GM21447 (cell line): ENCODE data around the gene NUMB.
"Not testable (repeated sequence)": the region's sequence is repeated elsewhere in the genome, so short reads cannot be mapped to it uniquely, and the experiment has no call there.

Experiments
- ATAC-seq: cut with Tn5 transposase; IDR thresholded peaks from one replicate; pipeline ENCODE4 v1.9.1; 2021; ENCODE audit not compliant: unreplicated experiment

NUMB gene

DNA sequence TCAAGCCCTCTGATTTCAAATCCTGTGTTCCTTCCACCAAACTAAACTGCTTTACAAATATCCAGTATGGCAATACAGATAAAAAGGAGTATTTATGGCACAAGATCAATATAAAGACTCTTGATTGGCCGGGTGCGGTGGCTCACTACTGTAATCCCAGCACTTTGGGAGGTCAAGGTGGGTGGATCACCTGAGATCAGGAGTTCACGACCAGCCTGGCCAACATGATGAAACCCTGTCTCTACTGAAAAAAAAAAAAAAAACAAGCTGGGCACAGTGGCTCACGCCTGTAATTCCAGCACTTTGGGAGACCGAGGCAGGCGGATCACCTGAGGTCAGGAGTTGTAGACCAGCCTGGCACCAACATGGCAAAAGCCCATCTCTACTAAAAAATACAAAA is 35.3 kb downstream of the NUMB start:
- not testable (repeated sequence) for ATAC-seq

DNA sequence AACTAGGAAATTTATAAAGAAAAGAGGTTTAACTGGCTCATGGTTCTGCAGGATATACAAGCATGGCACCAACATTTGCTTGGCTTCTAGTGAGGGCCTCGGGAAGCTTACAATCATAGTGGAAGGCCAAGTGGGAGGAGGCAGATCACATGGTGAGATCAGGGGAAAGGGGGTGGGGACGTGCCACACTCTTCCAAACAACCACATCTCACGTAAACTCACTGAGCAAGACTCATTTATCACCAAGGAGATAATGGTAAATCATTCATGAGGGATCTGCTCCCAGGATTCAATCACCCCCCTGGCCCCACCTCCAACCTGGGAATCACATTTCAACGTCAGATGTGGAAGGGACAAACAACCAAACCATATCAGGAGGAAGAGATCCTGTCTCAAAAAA is 35.8 kb downstream of the NUMB start:
- no peak for ATAC-seq

DNA sequence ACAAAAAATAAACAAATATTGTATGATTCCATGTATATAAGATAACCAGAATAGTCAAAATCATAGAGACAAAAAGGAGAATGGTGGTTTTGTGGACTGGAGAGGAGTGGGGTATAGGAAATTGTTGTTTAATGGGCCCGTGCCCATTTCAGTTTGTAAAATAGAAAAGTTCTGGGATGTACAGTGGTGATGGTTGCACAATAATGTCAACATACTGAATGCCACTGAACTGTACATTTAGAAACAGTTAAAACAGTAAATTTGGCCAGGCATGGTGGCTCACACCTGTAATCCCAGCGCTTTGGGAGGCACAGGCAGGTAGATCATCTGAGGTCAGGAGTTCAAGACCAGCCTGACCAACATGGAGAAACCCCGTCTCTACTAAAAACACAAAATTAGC is 40.1 kb downstream of the NUMB start:
- ATAC-seq = no peak

DNA sequence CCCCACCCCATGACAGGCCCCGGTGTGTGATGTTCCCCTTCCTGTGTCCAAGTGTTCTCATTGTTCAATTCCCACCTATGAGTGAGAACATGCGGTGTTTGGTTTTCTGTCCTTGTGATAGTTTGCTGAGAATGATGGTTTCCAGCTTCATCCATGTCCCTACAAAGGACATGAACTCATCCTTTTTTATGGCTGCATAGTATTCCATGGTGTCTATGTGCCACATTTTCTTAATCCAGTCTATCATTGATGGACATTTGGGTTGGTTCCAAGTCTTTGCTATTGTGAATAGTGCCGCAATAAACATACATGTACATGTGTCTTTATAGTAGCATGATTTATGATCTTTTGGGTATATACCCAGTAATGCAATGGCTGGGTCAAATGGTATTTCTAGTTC is 52.1 kb downstream of the NUMB start:
- not testable (repeated sequence) for ATAC-seq

DNA sequence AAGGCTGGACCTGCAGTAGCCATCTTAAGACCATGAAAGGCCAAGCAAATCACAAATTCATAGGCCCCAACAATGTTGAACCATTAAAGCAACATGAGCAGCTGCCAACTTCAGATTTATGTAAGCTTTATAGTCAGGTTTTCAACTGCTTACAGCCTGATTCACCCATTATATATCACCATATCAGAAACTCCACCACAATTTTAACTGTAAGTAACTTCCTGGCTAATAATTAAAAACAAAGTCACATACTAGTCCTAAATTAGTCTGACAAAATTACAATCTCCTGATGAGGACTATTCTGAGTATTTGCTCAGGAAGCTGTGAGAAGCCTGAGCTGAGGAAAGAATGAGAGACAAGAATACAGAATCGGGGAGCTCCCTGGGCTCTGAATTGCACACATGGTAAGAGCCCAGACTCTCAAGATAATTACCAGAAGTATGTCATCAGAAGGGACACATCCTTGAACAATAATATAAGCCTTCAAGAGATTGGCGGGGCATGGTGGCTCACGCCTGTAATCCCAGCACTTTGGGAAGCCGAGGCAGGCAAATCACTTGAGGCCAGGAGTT is 55.1 kb downstream of the NUMB start:
- no peak for ATAC-seq

DNA sequence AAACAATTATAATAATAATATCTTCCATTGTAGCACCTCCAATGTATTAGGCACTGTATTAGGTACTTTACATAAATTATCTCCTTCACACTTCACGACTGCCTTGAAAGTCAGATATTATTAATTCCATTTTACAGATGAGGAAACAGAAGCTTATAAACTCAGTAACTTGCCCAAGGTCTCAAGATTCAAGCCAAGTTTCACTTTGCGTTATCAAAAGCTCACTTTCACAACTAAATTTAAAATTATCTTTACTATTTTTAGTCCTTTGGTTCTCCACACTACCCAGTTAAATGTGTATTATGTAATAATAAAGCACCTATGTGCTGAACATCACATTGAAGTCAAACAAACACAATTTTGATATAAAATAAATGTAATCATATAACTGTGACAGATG is 55.8 kb downstream of the NUMB start:
- ATAC-seq = no peak

GRCh38 chr14:73397810-73398209 is 60.5 kb downstream of the NUMB start:
- ATAC-seq = no peak

DNA sequence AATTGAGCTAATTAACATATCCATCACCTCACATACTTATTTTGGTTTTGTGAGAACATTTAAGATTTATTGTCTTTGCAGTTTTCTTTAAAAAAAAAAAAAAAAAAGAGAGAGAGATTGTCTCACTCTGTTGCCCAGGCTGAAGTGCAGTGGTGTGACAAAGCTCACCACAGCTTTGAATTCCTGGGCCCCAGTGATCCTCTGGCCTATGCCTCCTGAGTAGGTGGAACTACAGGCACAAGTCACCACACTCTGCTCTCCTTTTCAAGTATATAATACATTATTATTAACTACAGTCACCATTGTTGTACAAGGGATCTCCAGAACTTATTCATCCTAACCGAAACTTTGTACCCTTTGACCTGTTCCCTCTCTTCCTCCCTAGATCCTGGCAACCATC is 64.0 kb downstream of the NUMB start:
- ATAC-seq = no peak

- no peak for ATAC-seq
These were observed 65.0 kb downstream of the NUMB start for GRCh38 chr14:73393375-73393774.

DNA sequence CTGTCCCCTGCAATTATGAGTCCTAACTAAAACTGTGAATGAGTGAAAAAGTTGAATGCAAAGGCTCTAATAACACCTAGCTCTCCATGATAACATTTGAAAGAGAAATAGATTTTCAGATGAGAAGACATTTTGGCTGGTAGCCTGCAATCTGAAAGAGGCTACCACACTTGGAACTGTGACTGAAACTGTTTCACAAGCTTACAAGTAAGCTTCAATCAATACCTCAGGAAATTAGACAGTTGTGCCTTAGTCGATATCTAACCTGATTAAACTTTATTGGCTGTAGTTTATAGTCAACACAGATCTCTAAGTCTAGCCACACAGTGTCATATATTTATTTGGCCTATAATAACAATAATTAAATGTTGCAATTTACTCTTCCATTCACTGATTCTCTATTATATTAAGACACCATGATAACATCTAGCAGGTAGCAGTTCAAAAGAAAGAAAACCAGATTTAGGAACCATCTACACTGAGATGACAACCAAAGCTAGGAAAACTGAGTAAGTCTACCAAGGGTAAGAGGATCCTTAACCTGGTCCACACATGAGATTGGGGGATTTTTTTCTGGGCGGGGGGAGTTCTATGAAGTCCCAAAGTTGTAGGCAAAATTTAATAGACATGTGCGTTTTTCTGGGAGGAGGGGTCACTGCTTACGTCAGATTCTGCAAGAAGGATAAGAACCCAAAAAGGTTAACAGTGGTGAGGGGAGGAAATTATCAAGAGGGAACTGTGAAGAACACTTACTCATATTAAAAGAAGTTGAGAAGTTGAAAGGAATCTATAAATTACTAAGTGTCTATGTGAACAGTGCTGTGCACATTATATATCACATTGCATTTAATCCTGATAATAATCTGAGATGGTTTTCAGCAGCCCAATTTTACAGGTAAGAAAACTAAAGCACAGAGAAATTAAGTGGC is 65.8 kb downstream of the NUMB start:
- no peak for ATAC-seq

DNA sequence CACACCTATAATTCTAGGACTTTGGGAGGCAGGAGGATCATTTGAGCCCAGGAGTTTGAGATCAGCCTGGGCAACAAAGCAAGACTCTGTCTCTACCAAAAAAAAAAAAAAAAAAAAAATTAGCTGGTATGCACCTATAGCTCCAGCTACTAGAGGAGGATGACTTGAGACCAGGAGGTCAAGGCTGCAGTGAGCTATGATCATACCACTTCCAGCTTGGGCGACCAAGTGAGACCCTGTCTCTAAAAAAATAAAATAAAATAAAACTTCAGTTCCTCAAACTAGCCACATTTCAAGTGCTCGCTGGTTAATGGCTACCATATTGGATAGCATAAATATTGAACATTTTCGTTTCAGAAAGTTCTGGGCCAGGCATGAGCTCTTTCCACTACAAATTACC is 70.5 kb downstream of the NUMB start:
- ATAC-seq = not testable (repeated sequence)

DNA sequence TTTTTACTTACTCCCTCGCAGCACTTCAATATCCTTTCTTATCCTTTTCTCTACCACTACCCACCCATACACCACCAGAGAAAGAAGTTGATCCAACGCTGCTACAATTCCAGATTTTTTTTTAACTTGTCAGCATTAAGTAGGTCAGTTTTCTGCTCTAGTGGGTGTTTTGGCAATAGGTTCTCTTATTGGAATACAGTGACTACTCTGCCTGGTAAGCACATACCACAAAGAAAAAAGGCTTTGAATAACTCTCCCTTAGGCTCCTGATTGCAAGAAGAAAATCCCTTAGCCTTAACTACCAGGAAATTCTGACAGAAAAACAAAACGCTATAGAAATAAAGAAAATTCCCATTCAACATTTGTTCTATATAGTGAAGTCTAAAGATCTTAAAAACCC is 72.0 kb downstream of the NUMB start:
- ATAC-seq = no peak

- not testable (repeated sequence) for ATAC-seq
These were observed 73.3 kb downstream of the NUMB start for GRCh38 chr14:73385021-73385420.

GRCh38 chr14:73383356-73383755 is 75.0 kb downstream of the NUMB start:
- no peak for ATAC-seq

- no peak for ATAC-seq
These were observed 76.8 kb downstream of the NUMB start for GRCh38 chr14:73381380-73382013.

DNA sequence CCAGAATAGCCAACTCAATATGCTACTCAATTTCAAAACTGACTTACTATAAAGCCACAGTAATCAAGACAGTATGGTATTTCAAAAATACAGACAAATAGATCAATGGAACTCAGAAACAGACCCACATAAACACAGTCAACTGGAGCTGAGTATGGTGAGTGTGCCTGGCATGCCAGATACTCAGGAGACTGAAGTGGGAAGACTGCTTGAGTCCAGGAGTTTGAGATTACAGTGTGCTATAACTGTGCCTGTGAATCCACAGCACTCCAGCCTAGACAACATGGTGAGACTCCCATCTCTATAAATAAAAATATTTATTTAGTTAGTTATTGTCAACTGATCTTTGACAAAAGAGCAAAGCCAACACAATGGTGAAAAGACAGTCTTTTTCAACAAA is 81.8 kb downstream of the NUMB start:
- ATAC-seq = no peak

DNA sequence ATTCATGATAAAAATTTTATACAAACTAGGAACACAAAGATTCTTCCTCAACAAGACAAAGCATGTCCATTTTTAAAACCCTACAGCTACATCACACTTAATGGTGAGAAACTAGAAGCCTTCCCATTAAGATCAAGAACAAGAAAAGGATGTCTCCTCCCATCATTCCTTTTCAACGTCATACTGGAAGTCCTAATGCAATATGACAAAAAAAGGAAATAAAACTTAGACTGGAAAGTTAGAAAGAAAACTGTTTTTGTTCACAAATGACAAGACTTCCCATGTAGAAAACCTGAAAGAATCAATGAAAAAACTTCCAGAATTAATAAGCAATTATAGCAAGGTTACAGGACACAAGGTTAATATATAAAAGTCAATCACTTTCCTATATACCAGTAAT is 82.5 kb downstream of the NUMB start:
- ATAC-seq = no peak

DNA sequence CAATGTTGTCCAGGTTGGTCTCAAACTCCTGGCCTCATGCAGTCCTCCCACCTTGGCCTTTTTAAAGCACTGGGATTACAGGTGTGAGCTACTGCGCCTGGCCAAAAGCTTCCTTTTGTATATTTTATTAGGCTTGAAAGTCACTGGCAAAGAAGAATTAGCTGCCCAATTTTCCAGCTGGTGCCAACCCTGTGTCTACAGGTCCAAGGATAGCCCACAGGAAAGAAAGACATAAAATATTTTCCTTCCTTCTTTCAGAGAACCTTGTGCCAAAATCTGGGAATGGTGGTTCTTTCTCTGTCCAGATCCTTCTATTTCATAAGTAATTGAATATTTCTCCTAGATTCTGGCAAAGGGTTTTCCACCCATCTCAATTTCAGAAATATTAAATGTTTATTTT is 84.1 kb downstream of the NUMB start:
- no peak for ATAC-seq

- ATAC-seq = no peak
These were observed 85.8 kb downstream of the NUMB start for GRCh38 chr14:73372529-73372928.

DNA sequence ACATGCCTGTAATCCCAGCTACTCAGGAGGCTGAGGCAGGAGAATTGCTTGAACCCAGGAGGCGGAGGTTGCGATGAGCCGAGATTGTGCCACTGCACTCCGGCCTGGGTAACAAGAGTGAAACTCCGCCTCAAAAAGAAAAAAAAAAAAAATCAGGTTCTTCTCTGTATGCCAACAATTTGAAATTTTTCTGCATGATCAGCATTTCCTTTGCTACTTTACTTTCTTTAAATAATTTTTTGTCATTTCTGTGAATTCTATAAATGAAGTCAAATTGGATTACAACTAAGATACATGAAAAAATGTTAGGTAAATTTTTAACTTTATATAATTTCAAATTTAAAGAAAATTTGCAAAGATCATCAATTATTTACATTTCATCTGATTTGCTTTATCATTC is 87.8 kb downstream of the NUMB start:
- no peak for ATAC-seq

- no peak for ATAC-seq
These were observed 88.9 kb downstream of the NUMB start for GRCh38 chr14:73369428-73369827.

GRCh38 chr14:73368616-73369015 is 89.7 kb downstream of the NUMB start:
- ATAC-seq = no peak
